Measurements from ENCODE around the gene TBRG4. TPM values are rescaled to one million over a fixed set of nuclear protein-coding genes. Genes with fewer than 3 reads are reported as not detected.

Gene TBRG4
- polyA plus RNA-seq, 1 experiment = 38.8 TPM

- Histone ChIP-seq H3K27ac (ENCODE audit: low read depth, low read length) (no peak overlapping the region), H3K4me3 (ENCODE audit: low read depth, low read length) (no peak overlapping the region), H3K9me3 (ENCODE audit: control insufficient read depth, insufficient read depth, low read length) (no peaks in the 10 kb centered on the region; the same call in 1 of the 2 replicates), H3K27me3 (ENCODE audit: control insufficient read depth, insufficient read depth, low read length) (no peaks in the 10 kb centered on the region)
- POLR2A ChIA-PET = interaction anchor here (0.8 kb wide), 1 partner anchor 9 kb away, joined by 3 read pairs; no protein-coding TSS in a partner anchor
- TF ChIP-seq CTCF (IDR thresholded peaks at IDR 0.05; ENCODE audit: low read depth, low read length) = no peak
- no peak for DNase-seq (ENCODE audit: low read depth, low spot score)
- CTCF ChIA-PET = no interaction called here
These were observed 31.1 kb downstream of the TBRG4 start for GRCh38 chr7:45080265-45080957.

GRCh38 chr7:45078125-45078681 is 33.3 kb downstream of the TBRG4 start:
- no peak for DNase-seq (ENCODE audit: low read depth, low spot score)
- POLR2A ChIA-PET = no interaction called here
- TF ChIP-seq CTCF (IDR thresholded peaks at IDR 0.05; ENCODE audit: low read depth, low read length) = no peak
- no peaks in the 10 kb centered on the region for H3K27me3 ChIP-seq (ENCODE audit: control insufficient read depth, insufficient read depth, low read length)
- H3K9me3 ChIP-seq (ENCODE audit: control insufficient read depth, insufficient read depth, low read length) = no peaks in the 10 kb centered on the region; the same call in 1 of the 2 replicates
- no peak overlapping the region for H3K27ac ChIP-seq (ENCODE audit: low read depth, low read length)
- CTCF ChIA-PET = no interaction called here
- H3K4me3 ChIP-seq (ENCODE audit: low read depth, low read length) = no peak overlapping the region

GRCh38 chr7:45077579-45077978 is 33.9 kb downstream of the TBRG4 start:
- H3K27ac ChIP-seq (ENCODE audit: low read depth, low read length) = no peak overlapping the region
- ChIA-PET CTCF (no interaction called here), POLR2A (interaction anchor here (0.7 kb wide), 1 partner anchor 144 kb away, joined by 3 read pairs; no protein-coding TSS in a partner anchor)
- TF ChIP-seq CTCF (IDR thresholded peaks at IDR 0.05; ENCODE audit: low read depth, low read length) = no peak
- H3K4me3 ChIP-seq (ENCODE audit: low read depth, low read length) = no peak overlapping the region
- H3K9me3 ChIP-seq (ENCODE audit: control insufficient read depth, insufficient read depth, low read length) = no peaks in the 10 kb centered on the region; the same call in 1 of the 2 replicates
- no peak for DNase-seq (ENCODE audit: low read depth, low spot score)
- no peaks in the 10 kb centered on the region for H3K27me3 ChIP-seq (ENCODE audit: control insufficient read depth, insufficient read depth, low read length)

GRCh38 chr7:45076946-45077345 is 34.6 kb downstream of the TBRG4 start:
- CTCF ChIA-PET = no interaction called here
- Histone ChIP-seq H3K4me3 (ENCODE audit: low read depth, low read length) (no peak overlapping the region), H3K27ac (ENCODE audit: low read depth, low read length) (no peak overlapping the region), H3K9me3 (ENCODE audit: control insufficient read depth, insufficient read depth, low read length) (no peaks in the 10 kb centered on the region; the same call in 1 of the 2 replicates), H3K27me3 (ENCODE audit: control insufficient read depth, insufficient read depth, low read length) (no peaks in the 10 kb centered on the region)
- TF ChIP-seq CTCF (IDR thresholded peaks at IDR 0.05; ENCODE audit: low read depth, low read length) = no peak
- POLR2A ChIA-PET = interaction anchor here (0.6 to 0.7 kb wide), 2 partner anchors 81 to 144 kb away, joined by 3 read pairs; no protein-coding TSS in a partner anchor
- DNase-seq (ENCODE audit: low read depth, low spot score) = no peak
